ENCODE measurements around the gene SDHAF2.
"Not testable (repeated sequence)": the region's sequence is repeated elsewhere in the genome, so short reads cannot be mapped to it uniquely, and the experiment has no call there.

The SDHAF2 gene

GRCh38 chr11:61477126-61477525 lies 47.2 kb downstream of the SDHAF2 start:
- no peak for DNase-seq

- DNase-seq: peak; percentile 19
Measured at GRCh38 chr11:61477727-61478148, 47.8 kb downstream of the SDHAF2 start.

- not testable (repeated sequence) for DNase-seq
Measured at GRCh38 chr11:61479360-61480058, 49.6 kb downstream of the SDHAF2 start.

- no peak for DNase-seq
Measured at GRCh38 chr11:61480261-61480993, 50.5 kb downstream of the SDHAF2 start.

GRCh38 chr11:61480994-61481335 lies 51.0 kb downstream of the SDHAF2 start:
- no peak for DNase-seq

- DNase-seq: no peak
Measured at GRCh38 chr11:61481806-61482205, 51.9 kb downstream of the SDHAF2 start.

- DNase-seq: no peak
Measured at GRCh38 chr11:61482513-61482912, 52.6 kb downstream of the SDHAF2 start.

GRCh38 chr11:61484541-61484940 lies 54.6 kb downstream of the SDHAF2 start:
- no peak for DNase-seq

- DNase-seq: no peak
Measured at GRCh38 chr11:61485080-61485479, 55.2 kb downstream of the SDHAF2 start.

- no peak for DNase-seq
Measured at GRCh38 chr11:61486011-61486620, 56.2 kb downstream of the SDHAF2 start.

- DNase-seq: no peak
Measured at GRCh38 chr11:61486779-61487178, 56.9 kb downstream of the SDHAF2 start.

GRCh38 chr11:61487342-61488025 lies 57.6 kb downstream of the SDHAF2 start:
- no peak for DNase-seq

- DNase-seq: no peak
Measured at GRCh38 chr11:61488651-61489291, 58.8 kb downstream of the SDHAF2 start.

- DNase-seq: no peak
Measured at GRCh38 chr11:61489833-61490721, 60.2 kb downstream of the SDHAF2 start.

- DNase-seq: no peak
Measured at GRCh38 chr11:61491736-61492395, 61.9 kb downstream of the SDHAF2 start.

GRCh38 chr11:61494381-61494961 lies 64.5 kb downstream of the SDHAF2 start:
- DNase-seq: no peak

GRCh38 chr11:61495801-61496601 lies 66.1 kb downstream of the SDHAF2 start:
- DNase-seq: no peak
